Memory B cell (primary cell): ENCODE measurements around the gene ABCA13.

Source experiments
- ATAC-seq: fragments of 150-1000 bp; cut with Tn5 transposase; 2 replicates; pipeline ENCODE4 v1.10.0; 2021; ENCODE audit warnings: low read depth, mild to moderate bottlenecking, moderate library complexity
- DNase-seq, 2 donors: peaks; one replicate each; pipeline ENCODE4 v3.0.0; 2022; ENCODE audit warnings: low spot score in 2 of 2
- H3K27ac Mint-ChIP-seq: one replicate; pipeline ENCODE4 v1.8.0; 2022; ENCODE audit warnings: mild to moderate bottlenecking, moderate library complexity, mixed read lengths
- H3K27me3 Mint-ChIP-seq: one replicate; pipeline ENCODE4 v1.8.0; 2022; ENCODE audit warnings: mixed read lengths
- H3K36me3 Mint-ChIP-seq: one replicate; pipeline ENCODE4 v1.8.0; 2022; ENCODE audit warnings: mild to moderate bottlenecking, mixed read lengths
- H3K4me1 Mint-ChIP-seq: one replicate; pipeline ENCODE4 v1.8.0; 2022; ENCODE audit warnings: mixed read lengths
- H3K4me3 Mint-ChIP-seq: one replicate; pipeline ENCODE4 v1.8.0; 2022; ENCODE audit warnings: mild to moderate bottlenecking, moderate library complexity, mixed read lengths
- H3K9me3 Mint-ChIP-seq: one replicate; pipeline ENCODE4 v1.8.0; 2022; ENCODE audit warnings: mixed read lengths

ABCA13 gene

DNA sequence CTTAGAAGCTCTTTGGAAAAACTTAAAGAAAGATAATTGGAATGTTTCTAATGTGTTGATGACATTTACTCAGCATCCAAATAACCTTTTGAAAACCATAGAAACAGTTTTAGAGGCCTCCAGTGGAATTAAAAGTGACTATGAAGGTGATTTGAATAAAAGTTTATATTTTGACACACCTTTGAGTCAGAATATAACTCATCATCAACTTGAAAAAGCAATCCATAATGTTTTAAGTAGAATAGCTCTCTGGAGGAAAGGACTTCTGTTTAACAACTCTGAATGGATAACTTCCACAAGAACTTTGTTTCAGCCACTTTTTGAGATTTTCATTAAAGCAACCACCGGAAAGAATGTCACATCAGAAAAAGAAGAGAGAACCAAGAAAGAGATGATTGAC, 108.2 kb downstream of the ABCA13 start:
- Mint-ChIP-seq H3K4me3 (no peak overlapping the region), H3K4me1 (no peaks in the 10 kb centered on the region), H3K36me3 (no peaks in the 10 kb centered on the region), H3K27ac (no peak overlapping the region), H3K9me3 (no peaks in the 10 kb centered on the region), H3K27me3 (peaks cover 9% of the 10 kb centered on the region)
- no peak for DNase-seq
- ATAC-seq, result no peak

DNA sequence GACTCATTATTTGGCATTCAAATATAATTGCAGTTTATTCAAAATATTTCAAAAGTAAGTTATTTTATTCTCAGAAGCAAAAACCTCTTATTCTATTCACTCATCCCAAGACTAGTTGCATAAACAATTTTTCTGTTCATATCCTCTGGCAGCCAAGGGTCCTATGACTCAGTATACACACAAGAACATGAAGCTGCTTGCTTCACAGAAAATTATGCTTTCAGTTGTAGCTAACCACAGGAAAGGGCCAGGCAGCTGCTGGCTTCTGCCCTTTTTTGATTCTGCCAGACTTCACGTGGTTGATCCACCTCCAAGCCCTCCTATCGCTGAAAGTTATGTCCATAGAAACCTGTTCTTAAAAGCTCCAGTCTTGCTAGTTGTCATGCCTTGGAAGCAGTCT, 108.8 kb downstream of the ABCA13 start:
- DNase-seq (no peak), ATAC-seq (no peak)
- Mint-ChIP-seq H3K4me1 (no peaks in the 10 kb centered on the region), H3K36me3 (no peaks in the 10 kb centered on the region), H3K27me3 (peaks cover 9% of the 10 kb centered on the region), H3K9me3 (no peaks in the 10 kb centered on the region), H3K27ac (no peak overlapping the region), H3K4me3 (no peak overlapping the region)

DNA sequence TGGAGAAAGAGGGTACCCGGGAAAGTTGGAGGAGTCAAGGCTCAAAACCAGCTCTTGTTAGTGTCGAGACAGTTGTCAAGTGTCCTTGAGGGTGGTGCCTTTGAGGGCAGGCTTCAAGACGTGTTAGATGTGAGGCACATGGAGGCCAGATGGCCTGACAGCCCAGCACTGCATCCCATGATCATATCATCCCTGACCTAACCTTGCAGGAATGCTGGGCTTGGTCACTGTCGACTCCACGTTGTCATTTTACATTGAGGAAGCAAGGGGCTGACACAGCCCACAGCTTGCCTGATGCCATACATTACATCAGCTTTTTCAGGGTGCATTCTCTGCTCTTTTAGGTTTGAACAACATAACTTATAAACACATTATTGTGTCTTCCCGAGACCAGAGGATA, 114.1 kb downstream of the ABCA13 start:
- Mint-ChIP-seq H3K4me3 (no peak overlapping the region), H3K4me1 (no peaks in the 10 kb centered on the region), H3K27me3 (peaks cover 14% of the 10 kb centered on the region), H3K9me3 (no peaks in the 10 kb centered on the region), H3K36me3 (no peaks in the 10 kb centered on the region), H3K27ac (no peak overlapping the region)
- DNase-seq (no peak), ATAC-seq (no peak)

DNA sequence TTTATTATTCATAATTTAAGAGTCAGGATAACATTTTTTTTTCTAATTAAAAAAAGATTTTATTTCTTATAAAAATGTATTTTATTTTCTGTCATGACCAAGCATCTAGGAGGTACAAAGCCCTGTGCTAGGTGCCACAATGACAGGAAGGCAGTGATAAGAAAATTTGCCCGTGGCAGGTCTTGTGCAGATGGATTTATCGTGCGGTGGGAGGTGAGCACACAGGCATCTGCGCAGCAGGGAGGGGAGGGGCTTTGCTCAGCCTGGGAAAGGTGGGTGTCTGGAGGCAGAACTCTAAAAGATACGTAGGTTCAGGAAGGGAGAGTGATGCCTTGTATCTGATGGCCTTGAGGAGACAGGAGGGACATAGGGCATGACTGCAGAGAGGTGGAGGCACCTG, 115.6 kb downstream of the ABCA13 start:
- peaks cover 14% of the 10 kb centered on the region for H3K27me3 Mint-ChIP-seq
- no peaks in the 10 kb centered on the region for H3K36me3 Mint-ChIP-seq
- DNase-seq (no peak), ATAC-seq (no peak)
- H3K4me1 Mint-ChIP-seq, result no peaks in the 10 kb centered on the region
- no peak overlapping the region for H3K4me3 Mint-ChIP-seq
- no peak overlapping the region for H3K27ac Mint-ChIP-seq
- H3K9me3 Mint-ChIP-seq, result no peaks in the 10 kb centered on the region

DNA sequence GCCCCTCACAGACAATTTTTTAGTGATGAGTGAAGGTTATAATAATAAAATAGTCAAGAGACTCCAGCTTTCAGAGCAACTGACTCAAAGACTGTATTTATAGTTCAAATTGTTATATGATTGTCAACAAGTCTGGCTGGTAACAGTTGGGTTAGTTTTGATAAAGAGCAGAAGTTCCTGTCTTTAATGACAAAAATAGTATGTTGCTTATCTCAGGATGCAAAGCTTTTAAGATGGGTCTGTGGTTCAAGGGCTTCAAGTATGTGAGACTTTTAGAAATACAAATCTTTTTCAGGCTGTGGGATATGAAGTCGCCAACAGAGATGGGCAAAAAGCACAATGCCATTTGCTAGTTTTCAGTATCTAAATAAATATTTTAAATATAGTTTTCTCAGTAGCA, 118.4 kb downstream of the ABCA13 start:
- H3K27ac Mint-ChIP-seq, result no peak overlapping the region
- no peak overlapping the region for H3K4me3 Mint-ChIP-seq
- peaks cover 4% of the 10 kb centered on the region for H3K9me3 Mint-ChIP-seq
- H3K4me1 Mint-ChIP-seq, result no peaks in the 10 kb centered on the region
- DNase-seq, result no peak
- no peak for ATAC-seq
- no peaks in the 10 kb centered on the region for H3K36me3 Mint-ChIP-seq
- H3K27me3 Mint-ChIP-seq, result peaks cover 5% of the 10 kb centered on the region

DNA sequence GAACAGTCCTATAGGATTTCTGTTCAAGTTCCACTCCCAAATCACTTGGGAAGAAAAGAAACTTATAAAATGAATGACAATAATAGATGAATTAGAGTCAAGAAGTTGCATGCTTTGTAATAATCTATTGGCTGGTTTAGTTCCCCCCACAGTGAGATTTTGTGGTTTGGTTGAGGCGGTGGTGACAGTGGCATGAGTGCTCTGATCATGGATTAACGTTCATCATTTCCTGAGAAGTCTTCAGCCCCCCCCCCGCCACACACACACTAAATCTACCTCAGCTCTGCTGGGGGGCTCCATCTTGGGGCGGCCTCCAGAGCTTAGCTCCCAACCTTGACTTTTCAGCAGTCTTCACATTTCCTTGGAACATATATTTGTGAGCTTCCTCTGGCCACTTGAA, 121.7 kb downstream of the ABCA13 start:
- no peaks in the 10 kb centered on the region for H3K27me3 Mint-ChIP-seq
- H3K4me3 Mint-ChIP-seq, result no peak overlapping the region
- H3K27ac Mint-ChIP-seq, result no peak overlapping the region
- no peak for ATAC-seq
- DNase-seq, result no peak
- H3K36me3 Mint-ChIP-seq, result no peaks in the 10 kb centered on the region
- H3K9me3 Mint-ChIP-seq, result peaks cover 4% of the 10 kb centered on the region
- H3K4me1 Mint-ChIP-seq, result no peaks in the 10 kb centered on the region

DNA sequence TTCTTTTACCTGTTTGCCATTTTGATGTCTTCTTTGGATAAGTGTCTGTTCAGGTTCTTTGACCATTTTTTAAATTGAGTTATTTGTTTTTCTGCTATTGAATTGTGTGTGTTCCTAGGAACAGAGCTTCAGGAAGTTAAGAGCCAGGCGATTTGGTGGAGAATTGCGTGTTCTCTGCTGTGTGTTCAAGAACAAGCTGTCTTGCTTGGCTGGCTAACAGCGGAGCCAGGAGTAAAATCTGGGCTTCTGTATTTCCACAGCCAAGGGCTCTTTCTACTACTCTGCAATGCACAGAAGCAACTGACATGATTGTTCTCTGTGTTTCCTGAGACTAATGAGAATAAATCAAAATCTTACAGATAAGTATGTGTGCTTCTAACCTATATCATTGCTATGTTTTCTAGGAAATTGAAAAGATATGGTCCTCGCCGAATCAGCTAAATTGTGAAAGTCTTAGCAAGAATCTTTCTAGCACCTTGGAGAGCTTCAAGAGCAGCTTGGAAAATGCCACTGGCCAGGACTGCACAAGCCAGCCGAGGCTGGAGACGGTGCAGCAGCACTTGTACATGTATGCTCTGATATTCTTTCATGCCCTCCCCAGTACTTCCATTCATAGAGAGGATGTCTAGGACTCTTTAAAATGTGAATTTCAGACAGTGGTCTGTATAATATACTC, 124.2 kb downstream of the ABCA13 start:
- no peaks in the 10 kb centered on the region for H3K4me1 Mint-ChIP-seq
- ATAC-seq, result no peak
- DNase-seq, result no peak
- H3K27ac Mint-ChIP-seq, result no peak overlapping the region
- no peaks in the 10 kb centered on the region for H3K36me3 Mint-ChIP-seq
- H3K27me3 Mint-ChIP-seq, result peaks cover 2% of the 10 kb centered on the region
- no peak overlapping the region for H3K4me3 Mint-ChIP-seq
- H3K9me3 Mint-ChIP-seq, result peaks cover 4% of the 10 kb centered on the region

DNA sequence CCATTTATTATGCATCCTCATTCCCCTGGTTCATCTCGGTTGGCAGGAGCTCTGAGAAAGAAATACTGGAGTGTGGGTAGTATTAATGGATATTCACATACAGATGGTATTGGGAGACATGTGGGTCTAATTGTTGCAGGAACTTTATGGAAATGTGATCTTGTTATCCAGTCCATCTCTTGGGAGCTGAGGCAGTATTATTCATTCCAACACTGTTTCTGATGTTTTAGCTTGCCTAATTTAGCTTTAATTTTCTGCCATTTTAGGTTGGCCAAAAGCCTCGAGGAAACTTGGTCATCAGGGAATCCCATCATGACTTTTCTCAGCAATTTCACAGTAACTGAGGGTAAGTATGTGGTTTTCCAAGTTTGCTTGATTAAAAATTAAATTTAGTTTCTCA, 125.7 kb downstream of the ABCA13 start:
- no peak overlapping the region for H3K27ac Mint-ChIP-seq
- ATAC-seq, result no peak
- no peaks in the 10 kb centered on the region for H3K36me3 Mint-ChIP-seq

DNA sequence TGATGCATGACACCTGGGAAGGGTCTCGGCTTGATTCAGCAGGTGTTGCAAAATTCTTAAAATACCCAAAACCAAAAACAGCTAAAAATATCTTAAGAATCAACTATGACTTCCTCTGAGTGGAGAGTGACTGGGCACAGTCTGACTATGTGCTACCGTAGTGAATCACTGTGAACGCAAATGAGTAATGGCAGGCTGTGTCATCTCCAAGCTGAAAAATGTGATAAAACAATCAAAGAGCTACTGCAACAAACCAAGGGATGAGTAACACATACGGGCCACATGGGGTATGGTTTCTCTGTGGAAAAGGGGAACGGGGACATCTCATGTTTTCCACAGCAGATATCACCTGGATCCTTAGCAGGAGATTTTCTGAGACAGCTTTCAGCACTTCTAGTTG, 127.5 kb downstream of the ABCA13 start:
- Mint-ChIP-seq H3K27ac (no peak overlapping the region), H3K9me3 (peaks cover 3% of the 10 kb centered on the region), H3K4me1 (no peaks in the 10 kb centered on the region), H3K27me3 (peaks cover 4% of the 10 kb centered on the region), H3K4me3 (no peak overlapping the region), H3K36me3 (no peaks in the 10 kb centered on the region)
- ATAC-seq (no peak), DNase-seq (no peak)

More for the DNA sequence above, 125.7 kb downstream of the ABCA13 start:
- no peak overlapping the region for H3K4me3 Mint-ChIP-seq
- DNase-seq, result no peak
- no peaks in the 10 kb centered on the region for H3K4me1 Mint-ChIP-seq
- H3K9me3 Mint-ChIP-seq, result peaks cover 4% of the 10 kb centered on the region
- peaks cover 2% of the 10 kb centered on the region for H3K27me3 Mint-ChIP-seq

DNA sequence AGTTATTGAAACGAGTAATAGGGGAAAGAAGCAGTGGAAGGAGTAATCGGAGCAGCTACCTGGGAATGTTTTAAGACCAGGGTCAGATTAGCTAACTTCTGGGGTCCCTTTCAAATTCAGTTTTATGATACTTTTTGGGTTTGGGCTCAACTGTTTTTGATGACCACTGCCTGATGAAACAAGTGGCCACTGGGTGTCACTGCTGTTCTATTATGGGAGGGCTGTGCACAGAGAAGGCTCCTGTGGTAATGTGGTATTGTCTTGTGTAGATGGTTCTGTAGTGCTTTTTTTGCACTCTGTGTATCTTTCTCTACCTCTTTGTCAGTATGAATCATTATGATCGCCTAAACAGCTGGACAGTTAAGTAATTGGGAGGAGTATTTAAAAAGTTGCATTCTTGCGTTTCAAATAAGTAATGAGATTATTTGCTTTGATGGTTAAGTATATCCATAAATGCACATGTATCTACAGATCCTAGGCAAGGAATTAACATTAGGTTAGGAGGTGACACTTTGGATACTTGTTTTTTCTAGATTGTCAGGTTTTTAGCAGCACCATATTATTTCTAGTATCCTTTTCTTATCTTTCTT, 128.4 kb downstream of the ABCA13 start:
- no peak overlapping the region for H3K4me3 Mint-ChIP-seq
- no peaks in the 10 kb centered on the region for H3K4me1 Mint-ChIP-seq
- ATAC-seq, result no peak
- peaks cover 4% of the 10 kb centered on the region for H3K27me3 Mint-ChIP-seq
- no peaks in the 10 kb centered on the region for H3K36me3 Mint-ChIP-seq
- H3K9me3 Mint-ChIP-seq, result peaks cover 3% of the 10 kb centered on the region
- H3K27ac Mint-ChIP-seq, result no peak overlapping the region
- no peak for DNase-seq

DNA sequence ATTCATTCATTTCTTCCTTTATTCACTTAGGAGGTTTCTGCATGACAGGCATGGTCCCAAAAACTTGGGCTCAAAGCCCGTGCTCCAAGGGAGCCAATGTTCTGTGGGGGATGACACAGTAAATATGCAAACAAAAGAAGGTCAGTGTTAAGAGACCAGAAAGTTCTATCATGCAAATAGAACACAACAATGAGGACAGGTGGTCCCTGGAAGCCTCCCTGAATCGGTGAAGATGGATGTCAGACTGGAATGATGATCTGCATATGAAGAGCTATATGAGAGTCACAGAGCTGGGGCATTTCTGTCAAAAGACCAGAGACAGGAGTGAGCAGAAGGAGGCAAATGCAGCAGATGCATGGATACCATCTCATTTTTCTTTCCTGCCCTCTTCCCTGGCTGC, 129.0 kb downstream of the ABCA13 start:
- Mint-ChIP-seq H3K27ac (no peak overlapping the region), H3K9me3 (peaks cover 3% of the 10 kb centered on the region), H3K4me3 (no peak overlapping the region), H3K36me3 (no peaks in the 10 kb centered on the region), H3K27me3 (peaks cover 4% of the 10 kb centered on the region), H3K4me1 (no peaks in the 10 kb centered on the region)
- DNase-seq (no peak), ATAC-seq (no peak)

DNA sequence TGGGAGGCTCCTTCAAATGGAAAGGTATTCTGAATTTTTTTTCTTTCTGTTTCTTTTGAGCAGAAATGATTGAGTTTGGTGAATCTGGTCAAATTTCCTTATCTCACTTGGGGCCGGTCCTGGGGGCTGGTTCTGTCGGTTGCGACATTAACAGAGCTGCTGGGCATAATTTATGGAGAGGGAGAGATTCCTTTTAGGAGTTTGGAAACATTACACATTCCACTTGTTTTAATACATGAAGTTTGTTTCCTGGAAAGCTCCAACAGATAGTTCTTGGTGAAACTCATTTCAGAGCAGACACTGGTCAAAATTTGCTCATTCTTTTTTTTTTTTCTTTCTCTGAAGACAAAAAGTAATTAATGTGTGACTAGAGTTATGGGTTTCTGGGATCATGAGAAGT, 129.9 kb downstream of the ABCA13 start:
- H3K36me3 Mint-ChIP-seq, result no peaks in the 10 kb centered on the region
- H3K4me1 Mint-ChIP-seq, result no peaks in the 10 kb centered on the region
- H3K9me3 Mint-ChIP-seq, result peaks cover 3% of the 10 kb centered on the region
- H3K27me3 Mint-ChIP-seq, result peaks cover 6% of the 10 kb centered on the region
- no peak overlapping the region for H3K4me3 Mint-ChIP-seq
- ATAC-seq (no peak), DNase-seq (no peak)
- no peak overlapping the region for H3K27ac Mint-ChIP-seq

DNA sequence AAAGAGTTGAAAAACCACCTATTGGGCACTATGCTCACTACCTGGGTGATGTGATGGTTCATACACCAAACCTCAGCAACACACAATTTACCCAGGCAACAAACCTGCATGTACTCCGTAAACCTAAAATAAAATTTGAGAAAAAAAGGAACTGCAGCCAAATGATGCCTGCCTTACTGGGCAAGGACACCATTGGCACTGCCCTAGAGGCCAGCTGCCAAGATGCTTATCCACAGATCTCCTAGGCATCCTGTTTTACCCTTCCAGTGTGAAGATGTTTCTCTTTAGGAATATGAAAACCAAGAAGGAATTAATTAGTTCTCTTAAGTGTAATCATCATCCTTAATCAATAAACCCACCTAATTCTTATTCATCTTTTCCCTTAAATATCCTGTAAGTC, 133.4 kb downstream of the ABCA13 start:
- DNase-seq, result no peak
- Mint-ChIP-seq H3K4me3 (no peak overlapping the region), H3K4me1 (no peaks in the 10 kb centered on the region), H3K27ac (no peak overlapping the region), H3K9me3 (peaks cover 3% of the 10 kb centered on the region), H3K27me3 (peaks cover 6% of the 10 kb centered on the region), H3K36me3 (no peaks in the 10 kb centered on the region)
- ATAC-seq, result no peak

DNA sequence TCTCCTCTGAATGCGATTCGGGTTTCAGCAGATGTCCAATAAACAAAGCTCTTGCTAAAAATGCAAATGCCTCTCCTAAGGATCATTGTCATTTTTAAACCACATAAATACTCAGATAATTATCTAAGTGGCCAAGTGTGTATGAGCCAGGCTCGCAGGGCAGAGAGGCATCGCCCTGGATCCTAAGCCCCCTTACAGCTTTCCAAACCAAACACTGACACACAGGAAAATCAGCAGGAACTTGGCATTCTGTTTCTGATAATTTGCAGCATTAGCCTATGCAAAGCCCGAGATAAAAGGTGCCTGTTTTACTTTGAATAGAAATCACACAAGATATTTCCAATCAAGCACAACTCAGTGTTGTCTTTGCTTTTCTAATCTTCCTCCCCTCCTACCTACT, 134.4 kb downstream of the ABCA13 start:
- H3K27me3 Mint-ChIP-seq, result peaks cover 4% of the 10 kb centered on the region
- no peak for DNase-seq
- H3K27ac Mint-ChIP-seq, result no peak overlapping the region
- no peaks in the 10 kb centered on the region for H3K36me3 Mint-ChIP-seq
- H3K4me1 Mint-ChIP-seq, result no peaks in the 10 kb centered on the region
- ATAC-seq, result no peak
- peaks cover 3% of the 10 kb centered on the region for H3K9me3 Mint-ChIP-seq
- no peak overlapping the region for H3K4me3 Mint-ChIP-seq

DNA sequence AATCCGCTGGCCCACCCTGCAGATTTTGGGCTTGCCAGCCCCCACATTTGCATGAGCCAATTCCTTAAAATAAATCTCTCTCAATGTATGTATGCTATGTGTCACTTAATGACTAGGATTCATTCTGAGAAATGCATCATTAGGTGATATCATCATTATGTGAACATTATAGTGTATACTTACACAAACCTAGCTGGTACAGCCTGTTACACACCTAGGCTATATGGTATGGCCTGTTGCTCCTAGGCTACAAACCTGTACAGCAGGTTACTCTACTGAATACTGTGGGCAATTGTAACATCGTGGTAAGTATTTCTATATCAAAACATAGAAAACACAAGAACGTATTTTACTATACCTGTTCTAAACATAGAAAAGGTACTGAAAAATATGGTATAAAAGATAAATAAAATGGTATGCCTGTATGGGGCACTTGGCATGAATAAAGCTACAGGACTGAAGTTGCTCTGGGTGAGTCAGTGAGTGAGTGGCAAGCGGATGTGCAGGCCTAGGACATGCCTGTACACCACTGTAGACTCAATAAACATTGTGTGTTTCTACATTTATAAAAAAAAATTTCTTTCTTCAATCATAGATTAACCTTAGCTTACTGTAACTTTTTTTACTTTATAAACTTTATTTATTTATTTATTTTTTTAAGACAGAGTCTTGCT, 135.9 kb downstream of the ABCA13 start:
- ATAC-seq (no peak), DNase-seq (no peak)
- H3K4me1 Mint-ChIP-seq, result no peaks in the 10 kb centered on the region
- H3K4me3 Mint-ChIP-seq, result no peak overlapping the region
- no peaks in the 10 kb centered on the region for H3K36me3 Mint-ChIP-seq
- peaks cover 4% of the 10 kb centered on the region for H3K27me3 Mint-ChIP-seq
- H3K27ac Mint-ChIP-seq, result no peak overlapping the region
- H3K9me3 Mint-ChIP-seq, result peaks cover 3% of the 10 kb centered on the region
